Stomach (tissue), 4 donors: ENCODE results near the gene PDE4D.

Experiments
- EP300 ChIP-seq: sonication (generic); formaldehyde crosslinking; IDR thresholded peaks from one replicate; pipeline ENCODE4 v1.6.1; 2017; ENCODE audit warnings: antibody characterized with exemption
- POLR2A ChIP-seq, 4 donors: fragments of 450-650 bp; IDR thresholded peaks; one replicate each; pipeline ENCODE4 v1.6.1; 2016; ENCODE audit warnings: antibody characterized with exemption in 4 of 4, control low read depth in 2 of 4, mild to moderate bottlenecking in 1 of 4, moderate library complexity in 1 of 4
- POLR2AphosphoS5 ChIP-seq, 3 donors: sonication (generic); formaldehyde crosslinking; IDR thresholded peaks; one replicate each; pipeline ENCODE4 v1.6.1; 2016; ENCODE audit warnings: antibody characterized with exemption in 3 of 3
- TF ChIP-seq, protein P1 (sequence below), 7 experiments: fragments of 450-650 bp in 4 of 7; fragments of 200-600 bp in 3 of 7; sonication (generic) in 3 of 7; IDR thresholded peaks; one replicate each; pipeline ENCODE4 v1.5.1; 2016 to 2019; ENCODE audit warnings: antibody characterized with exemption in 7 of 7, control low read depth in 2 of 7, mild to moderate bottlenecking in 1 of 7

DNA sequence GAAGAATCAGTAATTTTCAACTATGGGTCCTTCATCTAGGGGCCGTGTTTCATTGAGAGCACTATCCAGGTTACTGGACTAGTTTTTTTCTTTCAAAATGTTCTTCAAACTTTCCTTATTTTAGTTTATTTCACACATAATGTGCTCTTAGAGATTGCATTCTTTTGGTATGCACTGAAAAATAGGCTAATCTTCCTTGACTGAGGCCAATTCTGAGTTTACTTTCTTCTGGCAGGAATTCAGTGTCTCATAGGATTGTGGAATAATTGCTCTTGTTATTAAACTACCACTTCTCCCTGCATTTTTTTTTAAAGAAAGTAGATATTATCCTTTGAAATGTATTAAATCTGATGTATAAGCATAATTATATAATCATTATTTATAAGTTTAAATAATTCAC lies 686.1 kb downstream of the PDE4D start:
- TF ChIP-seq, protein P1, sequence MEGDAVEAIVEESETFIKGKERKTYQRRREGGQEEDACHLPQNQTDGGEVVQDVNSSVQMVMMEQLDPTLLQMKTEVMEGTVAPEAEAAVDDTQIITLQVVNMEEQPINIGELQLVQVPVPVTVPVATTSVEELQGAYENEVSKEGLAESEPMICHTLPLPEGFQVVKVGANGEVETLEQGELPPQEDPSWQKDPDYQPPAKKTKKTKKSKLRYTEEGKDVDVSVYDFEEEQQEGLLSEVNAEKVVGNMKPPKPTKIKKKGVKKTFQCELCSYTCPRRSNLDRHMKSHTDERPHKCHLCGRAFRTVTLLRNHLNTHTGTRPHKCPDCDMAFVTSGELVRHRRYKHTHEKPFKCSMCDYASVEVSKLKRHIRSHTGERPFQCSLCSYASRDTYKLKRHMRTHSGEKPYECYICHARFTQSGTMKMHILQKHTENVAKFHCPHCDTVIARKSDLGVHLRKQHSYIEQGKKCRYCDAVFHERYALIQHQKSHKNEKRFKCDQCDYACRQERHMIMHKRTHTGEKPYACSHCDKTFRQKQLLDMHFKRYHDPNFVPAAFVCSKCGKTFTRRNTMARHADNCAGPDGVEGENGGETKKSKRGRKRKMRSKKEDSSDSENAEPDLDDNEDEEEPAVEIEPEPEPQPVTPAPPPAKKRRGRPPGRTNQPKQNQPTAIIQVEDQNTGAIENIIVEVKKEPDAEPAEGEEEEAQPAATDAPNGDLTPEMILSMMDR (IDR thresholded peaks at IDR 0.05), result no peak
- TF ChIP-seq POLR2A (IDR thresholded peaks at IDR 0.05), result no peak
- no peak for TF ChIP-seq EP300
- TF ChIP-seq POLR2AphosphoS5 (IDR thresholded peaks at IDR 0.05), result no peak
